K562 (cell line): Measurements from ENCODE around the gene RALY. TPM values are rescaled to one million over a fixed set of nuclear protein-coding genes. Genes with fewer than 3 reads are reported as not detected.
A peak's percentile ranks its signal among the peaks of the same experiment; 100 is the strongest.

Experiments
- ELF1 ChIP-seq: fragments of 200-800 bp; sonication (Bioruptor generic); IDR thresholded peaks from 2 replicates; pipeline ENCODE4 v1.6.1; 2016; ENCODE audit warnings: missing genetic modification characterization, missing compliant biosample characterization
- MGA ChIP-seq: fragments of 450-650 bp; IDR thresholded peaks from 2 replicates; pipeline ENCODE4 v1.6.1; 2016; ENCODE audit warnings: mild to moderate bottlenecking, moderate library complexity
- MTF1 ChIP-seq: fragments of 250-450 bp; sonication (Bioruptor Pico); IDR thresholded peaks from 2 replicates; pipeline ENCODE4 v1.9.0; 2021; ENCODE audit warnings: moderate library complexity, mild to moderate bottlenecking, inconsistent platforms, borderline replicate concordance
- NKRF ChIP-seq: fragments of 450-650 bp; IDR thresholded peaks from 2 replicates; pipeline ENCODE4 v1.6.1; 2016; ENCODE audit warnings: borderline replicate concordance
- RB1 ChIP-seq: fragments of 450-650 bp; IDR thresholded peaks from 2 replicates; pipeline ENCODE4 v1.6.1; 2017; ENCODE audit warnings: low read depth, mild to moderate bottlenecking
- ZBTB17 ChIP-seq: fragments of 450-650 bp; formaldehyde crosslinking; IDR thresholded peaks from 2 replicates; pipeline ENCODE4 v1.4.0; 2020; ENCODE audit warnings: mild to moderate bottlenecking
- ZBTB34 ChIP-seq: fragments of 250-450 bp; sonication (Bioruptor Pico); IDR thresholded peaks from 2 replicates; pipeline ENCODE4 v1.8.0; 2021; ENCODE audit warnings: mild to moderate bottlenecking, moderate library complexity
- ZNF263 ChIP-seq: sonication (generic); formaldehyde crosslinking; IDR thresholded peaks from 2 replicates; pipeline ENCODE4 v1.8.0; 2022; ENCODE audit warnings: mild to moderate bottlenecking, missing genetic modification reagents, borderline replicate concordance
- polyA plus RNA-seq, 8 experiments: library from polyadenylated mRNA; depleted of rRNA in 4 of 8; stranded (reverse) in 5 of 8; unstranded in 3 of 8; fragments of >200 nt; fragmentation: Nextera tagmentation in 2 of 8; fragmentation: Illumina TruSeq in 1 of 8; extraction: Ambion mirVana in 2 of 8; extraction: Trizol in 1 of 8; gene quantifications; 2 replicates each; pipeline versions ENCODE4 v1.2.1 to v1.2.3, GENCODE V29; 2011 to 2014; ENCODE audit warnings: inconsistent platforms in 1 of 8, missing spikeins in 1 of 8
- total RNA-seq, 7 experiments: library from RNA; depleted of rRNA in 6 of 7; stranded (reverse); fragments of >200 nt in 6 of 7; fragmentation: Illumina TruSeq in 2 of 7; extraction: Trizol in 2 of 7; gene quantifications; 2 replicates each; pipeline versions ENCODE4 v1.2.1 to v1.2.3, GENCODE V29; 2011 to 2021; ENCODE audit warnings: low replicate concordance in 1 of 7

Gene RALY
- total and polyA plus RNA-seq, 9 of the 15 experiments (the other 6 are each of a cell fraction or from before 2014, with no cell fraction given) = 0.80 to 207 (median 128) TPM

- TF ChIP-seq MGA (no peak; the same call in 1 of the 2 replicates), MTF1 (no peak), ELF1 (tag) (peak; percentile 89), NKRF (0 out of 2 replicates have a peak, but pooled peaks have one; percentile 11), ZNF263 (CRISPR knock-in tag) (no peak), ZBTB34 (CRISPR knock-in tag) (no peak), RB1 (0 out of 2 replicates have a peak, but pooled peaks have one; percentile 29), ZBTB17 (CRISPR knock-in tag) (no peak)
These were observed 662 bp upstream of the RALY start (continued) for GRCh38 chr20:33992923-33993575.
